Sigmoid colon (tissue), 7 donors: Measurements from ENCODE around the gene LIMA1. TPM values are rescaled to one million over a fixed set of nuclear protein-coding genes. Genes with fewer than 3 reads are reported as not detected.
"Not testable (repeated sequence)": the region's sequence is repeated elsewhere in the genome, so short reads cannot be mapped to it uniquely, and the experiment has no call there.

Source experiments
- DNase-seq: peaks from one replicate; pipeline ENCODE4 v3.0.0-alpha.2; 2019
- H3K27ac ChIP-seq, 4 donors: fragments of 200-600 bp; sonication (generic); one replicate each; pipeline ENCODE4 v1.5.1; 2016 to 2019; ENCODE audit warnings: mild to moderate bottlenecking in 1 of 4
- H3K27me3 ChIP-seq, 3 donors: fragments of 200-600 bp; sonication (generic); one replicate each; pipeline ENCODE4 v1.5.1; 2019; ENCODE audit warnings: mild to moderate bottlenecking in 1 of 3
- H3K36me3 ChIP-seq, 4 donors: fragments of 200-600 bp; sonication (generic); one replicate each; pipeline ENCODE4 v1.5.1; 2016 to 2019
- H3K4me1 ChIP-seq, 4 donors: fragments of 200-600 bp; sonication (generic); one replicate each; pipeline ENCODE4 v1.5.1; 2017 to 2019
- H3K4me3 ChIP-seq, 4 donors: fragments of 200-600 bp; sonication (generic); one replicate each; pipeline ENCODE4 v1.5.1; 2017 to 2019; ENCODE audit warnings: mild to moderate bottlenecking in 2 of 4, moderate library complexity in 1 of 4
- H3K9me3 ChIP-seq, 4 donors: fragments of 200-600 bp in 3 of 4; sonication (generic) in 3 of 4; one replicate each; pipeline versions ENCODE4 v1.5.1 to v1.6.1; 2013 to 2019
- EP300 ChIP-seq, 4 donors: sonication (generic); formaldehyde crosslinking; IDR thresholded peaks; one replicate each; pipeline ENCODE4 v1.6.1; 2017; ENCODE audit warnings: antibody characterized with exemption in 4 of 4
- POLR2A ChIP-seq, 2 donors: fragments of 450-650 bp; IDR thresholded peaks; one replicate each; pipeline ENCODE4 v1.6.1; 2016; ENCODE audit warnings: antibody characterized with exemption in 2 of 2, mild to moderate bottlenecking in 2 of 2, moderate library complexity in 2 of 2
- POLR2AphosphoS5 ChIP-seq, 4 donors: sonication (generic); formaldehyde crosslinking; IDR thresholded peaks; one replicate each; pipeline ENCODE4 v1.6.1; 2017; ENCODE audit warnings: antibody characterized with exemption in 4 of 4
- WGBS, 2 donors: extraction: QIAGEN DNeasy Blood & Tissue Kit; methylation state at CpG; one replicate each; pipeline ENCODE4 v1.1.7; 2013; 5-methylcytosine and 5-hydroxymethylcytosine counted together
- intact Hi-C: fragments of 100-400 bp; cut with DNase I; formaldehyde crosslinking; loops from one replicate; pipeline ENCODE4 v1.15.1; 2023
- polyA plus RNA-seq, 3 donors: library from polyadenylated mRNA; stranded (reverse); fragments of 200-250 nt; gene quantifications; one replicate each; pipeline ENCODE4 v1.2.3, GENCODE V29; 2013
- total RNA-seq, 4 donors: library from RNA; depleted of rRNA; stranded (reverse); fragments of >200 nt; gene quantifications; one replicate each; pipeline ENCODE4 v1.1.0, GENCODE V29; 2016
- TF ChIP-seq, protein P1 (sequence below), 4 experiments: fragments of 450-650 bp in 3 of 4; fragments of 200-600 bp in 1 of 4; IDR thresholded peaks; one replicate each; pipeline ENCODE4 v1.5.1; 2016 to 2019; ENCODE audit warnings: antibody characterized with exemption in 4 of 4, mild to moderate bottlenecking in 3 of 4, moderate library complexity in 2 of 4
- donor health status: healthy with polysubstance abuse.
- donor health status: Bipolar disorder and iron deficiency.
- donor health status: healthy.

The LIMA1 gene
- 100 to 1,000 TPM in 1 of 4 donors, 10 to 100 TPM in 3; 39.7 to 111 (median 41.6) TPM for total RNA-seq
- 100 to 1,000 TPM; 108 to 181 (median 175) TPM for polyA plus RNA-seq

DNA sequence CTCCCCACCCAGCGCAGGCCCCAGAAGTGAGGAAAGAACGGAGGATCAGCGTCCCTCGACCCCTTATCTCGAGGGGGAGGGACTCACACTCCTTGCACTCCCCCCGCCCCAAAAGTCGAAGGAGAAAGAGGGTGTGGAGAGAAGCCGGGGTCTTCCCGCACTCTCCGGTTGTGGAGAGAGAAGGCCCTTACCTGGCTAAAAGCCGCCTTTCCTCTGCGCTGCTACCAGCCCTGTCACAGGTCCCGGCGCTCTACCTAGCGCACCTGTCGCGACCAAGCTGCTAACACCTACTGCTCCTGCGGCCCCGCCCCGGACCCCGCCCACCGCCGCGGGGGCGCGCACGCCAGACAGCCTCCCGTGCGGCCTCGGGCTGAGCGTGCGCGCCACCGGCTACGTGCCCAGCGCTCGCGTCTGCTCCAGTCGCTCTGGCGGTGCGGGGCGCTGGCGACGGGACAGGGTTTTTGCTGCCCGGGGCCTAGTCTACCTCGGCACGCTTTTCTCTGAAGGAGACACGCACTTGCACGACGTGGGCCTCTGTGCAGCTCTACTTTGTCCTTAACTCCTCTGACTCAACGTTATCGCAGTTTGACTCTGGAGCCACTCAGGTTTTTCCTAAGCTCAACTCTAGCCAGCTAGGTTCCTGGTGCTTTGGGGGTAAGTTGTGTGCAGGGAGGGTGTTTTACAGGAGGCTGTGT is at the start of gene LIMA1:
Gene LIMA1, minus strand, starts transcription at position 292 of the 695 bp plus-strand sequence. CDS start 34,769 bp downstream, outside the sequence.
- Histone ChIP-seq H3K27ac (peak within 1 kb of the TSS; percentile 79 to 84 (median 82)), H3K4me1 (peaks cover 0 to 24% (median 9%) of the 10 kb centered on the region in 4 donors), H3K4me3 (peak within 1 kb of the TSS; percentile 81 to 88 (median 83)), H3K9me3 (no peaks in the 10 kb centered on the region), H3K36me3 (no peaks in the 10 kb centered on the region), H3K27me3 (no peaks in the 10 kb centered on the region)
- peak; percentile 94 for DNase-seq
- 0% methylated on average over 52 of the region's 52 CpGs for WGBS, 2 donors
- TF ChIP-seq POLR2AphosphoS5 (IDR thresholded peaks at IDR 0.05) (peak; percentile 26 to 86 (median 76)), EP300 (IDR thresholded peaks at IDR 0.05) (no peak), POLR2A (IDR thresholded peaks at IDR 0.05) (peak; percentile 6 to 35)
- TF ChIP-seq, protein P1, sequence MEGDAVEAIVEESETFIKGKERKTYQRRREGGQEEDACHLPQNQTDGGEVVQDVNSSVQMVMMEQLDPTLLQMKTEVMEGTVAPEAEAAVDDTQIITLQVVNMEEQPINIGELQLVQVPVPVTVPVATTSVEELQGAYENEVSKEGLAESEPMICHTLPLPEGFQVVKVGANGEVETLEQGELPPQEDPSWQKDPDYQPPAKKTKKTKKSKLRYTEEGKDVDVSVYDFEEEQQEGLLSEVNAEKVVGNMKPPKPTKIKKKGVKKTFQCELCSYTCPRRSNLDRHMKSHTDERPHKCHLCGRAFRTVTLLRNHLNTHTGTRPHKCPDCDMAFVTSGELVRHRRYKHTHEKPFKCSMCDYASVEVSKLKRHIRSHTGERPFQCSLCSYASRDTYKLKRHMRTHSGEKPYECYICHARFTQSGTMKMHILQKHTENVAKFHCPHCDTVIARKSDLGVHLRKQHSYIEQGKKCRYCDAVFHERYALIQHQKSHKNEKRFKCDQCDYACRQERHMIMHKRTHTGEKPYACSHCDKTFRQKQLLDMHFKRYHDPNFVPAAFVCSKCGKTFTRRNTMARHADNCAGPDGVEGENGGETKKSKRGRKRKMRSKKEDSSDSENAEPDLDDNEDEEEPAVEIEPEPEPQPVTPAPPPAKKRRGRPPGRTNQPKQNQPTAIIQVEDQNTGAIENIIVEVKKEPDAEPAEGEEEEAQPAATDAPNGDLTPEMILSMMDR (IDR thresholded peaks at IDR 0.05), result peak in 2 of 4 experiments; percentile 41 to 52
- intact Hi-C loops, result loop anchor here (1.0 to 5.0 kb wide), 2 partner anchors 61 to 119 kb away; partner anchors contain the start of gene LARP4

DNA sequence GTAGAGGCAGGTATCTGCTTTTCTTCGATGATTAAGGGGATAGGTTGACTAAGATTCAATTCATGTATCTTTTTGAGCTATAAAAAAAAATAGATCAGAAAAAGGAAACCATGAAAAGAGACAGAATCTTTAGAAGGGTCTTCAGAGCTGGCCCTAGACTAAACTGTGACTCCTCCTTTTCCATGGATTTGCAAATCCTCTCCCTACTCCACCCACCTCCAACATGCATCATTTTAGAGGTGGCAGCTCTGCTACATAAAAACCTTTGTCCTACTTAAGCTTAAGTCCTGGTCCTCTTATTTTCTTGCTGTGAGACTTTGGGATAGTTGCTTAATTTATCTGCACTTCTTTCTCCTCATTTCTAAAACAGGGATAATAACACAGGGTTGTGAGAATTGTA is 48.4 kb upstream of the LIMA1 start:
- Histone ChIP-seq H3K27ac (no peak overlapping the region), H3K4me1 (peaks cover 0 to 3% (median under 1%) of the 10 kb centered on the region in 4 donors), H3K36me3 (no peaks in the 10 kb centered on the region), H3K9me3 (no peaks in the 10 kb centered on the region), H3K27me3 (no peaks in the 10 kb centered on the region), H3K4me3 (no peak overlapping the region)
- intact Hi-C loops, result no loop called here
- 91 to 97% methylated on average over 1 of the region's 1 CpG for WGBS, 2 donors
- DNase-seq, result no peak
- TF ChIP-seq, protein P1 (IDR thresholded peaks at IDR 0.05), result no peak

DNA sequence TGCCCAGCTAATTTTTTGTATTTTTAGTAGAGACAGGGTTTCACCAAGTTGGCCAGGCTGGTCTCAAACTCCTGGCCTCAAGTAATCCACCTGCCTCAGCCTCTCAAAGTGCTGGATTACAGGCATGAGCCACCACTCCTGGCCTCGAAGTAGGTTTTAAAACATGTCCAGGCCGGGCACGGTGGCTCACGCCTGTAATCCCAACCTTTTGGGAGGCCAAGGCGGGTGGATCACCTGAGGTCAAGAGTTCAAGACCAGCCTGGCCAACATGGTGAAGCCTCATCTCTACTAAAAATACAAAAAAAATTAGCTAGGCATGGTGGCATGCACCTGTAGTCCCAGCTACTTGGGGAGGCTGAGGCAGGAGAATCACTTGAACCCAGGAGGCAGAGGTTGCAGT is 45.3 kb upstream of the LIMA1 start:
- H3K36me3 ChIP-seq, H3K27me3 ChIP-seq, DNase-seq, H3K4me3 ChIP-seq, H3K27ac ChIP-seq, H3K9me3 ChIP-seq, H3K4me1 ChIP-seq, intact Hi-C loops: not testable (repeated sequence)
- 95 to 96% methylated on average over 5 of the region's 5 CpGs for WGBS, 2 donors

DNA sequence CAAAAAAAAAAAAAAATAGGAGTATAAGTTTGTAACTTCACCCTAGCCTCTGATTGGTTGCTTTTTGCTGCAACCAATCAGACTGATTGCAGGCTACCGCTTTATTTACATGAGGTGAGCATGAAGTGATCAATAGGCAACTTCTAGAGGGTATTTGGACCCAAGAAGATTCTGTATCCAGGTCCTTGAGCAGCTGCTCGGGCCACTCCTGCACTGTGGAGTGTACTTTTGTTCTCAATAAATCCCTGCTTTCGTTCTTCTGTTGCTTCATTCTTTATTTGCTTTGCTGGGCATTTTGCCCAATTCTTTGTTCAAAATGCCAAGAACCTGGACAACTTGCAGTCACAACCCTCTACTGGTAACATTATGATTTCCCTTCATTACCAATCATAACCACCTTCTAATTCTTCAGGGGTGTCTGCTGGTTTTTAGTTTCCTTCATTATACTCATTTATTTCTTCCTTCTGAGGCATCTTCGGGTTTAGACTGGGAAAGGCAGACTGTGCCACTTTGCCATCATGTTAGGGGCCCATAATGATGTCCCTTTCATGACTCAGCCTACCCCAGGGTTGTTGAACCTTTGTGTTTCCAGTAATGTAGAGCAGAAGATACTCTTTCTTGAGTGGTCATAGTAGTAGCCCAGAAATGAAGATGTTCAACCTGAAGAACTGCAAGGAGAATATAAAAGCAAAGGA is 43.4 kb upstream of the LIMA1 start:
- H3K27ac ChIP-seq, result peak overlapping the region in 1 of 4 donors; percentile 19

More for the DNA sequence above, 43.4 kb upstream of the LIMA1 start:
- Histone ChIP-seq H3K4me1 (peaks cover 0 to 6% (median 3%) of the 10 kb centered on the region in 4 donors), H3K4me3 (no peak overlapping the region), H3K36me3 (no peaks in the 10 kb centered on the region), H3K27me3 (no peaks in the 10 kb centered on the region), H3K9me3 (no peaks in the 10 kb centered on the region)
- no peak for TF ChIP-seq POLR2AphosphoS5 (IDR thresholded peaks at IDR 0.05)
- no peak for TF ChIP-seq POLR2A (IDR thresholded peaks at IDR 0.05)
- no peak for TF ChIP-seq EP300 (IDR thresholded peaks at IDR 0.05)
- TF ChIP-seq, protein P1 (IDR thresholded peaks at IDR 0.05), result no peak
- no peak for DNase-seq
- intact Hi-C loops, result no loop called here
- WGBS, 2 donors, result 17 to 65% methylated on average over 4 of the region's 4 CpGs
